OCI-LY1 (cell line): ENCODE results near the gene LBH.

Experiments
- CTCF ChIP-seq: fragments of 200-600 bp; sonication (generic), shearing (Covaris generic); IDR thresholded peaks from 2 replicates; pipeline ENCODE4 v1.5.1; 2017; ENCODE audit warnings: mild to moderate bottlenecking, antibody characterized with exemption, low read length, moderate library complexity, mixed read lengths
- EZH2 ChIP-seq: fragments of 200-600 bp; sonication (generic), shearing (Covaris generic); IDR thresholded peaks from 2 replicates; pipeline ENCODE4 v1.8.0; 2017; ENCODE audit warnings: borderline replicate concordance, mixed run types, mild to moderate bottlenecking, antibody characterized with exemption, low read length, moderate library complexity, mixed read lengths

DNA sequence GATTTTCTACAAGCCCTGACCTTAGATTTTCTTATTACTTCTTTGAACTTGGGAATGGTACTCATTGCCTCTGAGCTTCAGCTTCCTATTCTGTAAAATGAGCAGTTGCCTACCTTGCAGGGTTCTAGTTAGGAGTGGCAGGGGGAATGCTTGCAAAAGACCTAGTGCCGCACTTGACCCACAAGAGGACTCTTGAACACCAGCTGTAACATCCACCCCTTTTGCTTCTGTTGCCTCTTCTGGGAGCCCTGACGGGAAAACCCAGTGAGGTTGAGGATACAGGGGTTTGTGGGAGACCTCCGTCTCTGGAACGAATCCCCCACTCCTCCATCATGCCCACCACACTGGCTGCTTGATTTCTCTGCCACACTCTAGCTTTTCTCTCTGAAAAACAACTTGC, 27.1 kb upstream of the LBH start:
- TF ChIP-seq CTCF: no peak
- TF ChIP-seq EZH2: no peak
